ENCODE results near the gene CELA2A.
"Not testable (repeated sequence)": the region's sequence is repeated elsewhere in the genome, so short reads cannot be mapped to it uniquely, and the experiment has no call there.

Gene CELA2A

GRCh38 chr1:15425521-15425920, 31.0 kb upstream of the CELA2A start:
- Histone ChIP-seq H3K4me1 (ENCODE audit: control insufficient read depth, insufficient read depth, low read length, poor library complexity, severe bottlenecking) (peaks cover 16% of the 10 kb centered on the region), H3K36me3 (ENCODE audit: control insufficient read depth, insufficient read depth, low read length) (peaks cover 5% of the 10 kb centered on the region), H3K27ac (ENCODE audit: low read depth, low read length, severe bottlenecking) (no peak overlapping the region), H3K9me3 (ENCODE audit: control insufficient read depth, low read length) (peaks cover 4% of the 10 kb centered on the region), H3K4me3 (ENCODE audit: extremely low read depth, insufficient read depth, low read length, poor library complexity, severe bottlenecking) (no peak overlapping the region)
- WGBS, 2 experiments (ENCODE audit: insufficient coverage in 2 of 2) = 91 to 96% methylated on average over 8 to 10 of the region's 10 CpGs

- 74 to 97% methylated on average over 3 to 5 of the region's 6 CpGs for WGBS, 2 experiments (ENCODE audit: insufficient coverage in 2 of 2)
- H3K9me3 ChIP-seq (ENCODE audit: control insufficient read depth, low read length) = peaks cover under 1% of the 10 kb centered on the region
These were observed 30.6 kb upstream of the CELA2A start for GRCh38 chr1:15425958-15426357.

GRCh38 chr1:15426492-15427279, 29.8 kb upstream of the CELA2A start:
- WGBS, 2 experiments (ENCODE audit: insufficient coverage in 2 of 2) = 88 to 91% methylated on average over 22 to 26 of the region's 30 CpGs
- Histone ChIP-seq H3K9me3 (ENCODE audit: control insufficient read depth, low read length) (no peaks in the 10 kb centered on the region), H3K36me3 (ENCODE audit: control insufficient read depth, insufficient read depth, low read length) (peaks cover 5% of the 10 kb centered on the region), H3K27ac (ENCODE audit: low read depth, low read length, severe bottlenecking) (no peak overlapping the region), H3K4me3 (ENCODE audit: extremely low read depth, insufficient read depth, low read length, poor library complexity, severe bottlenecking) (no peak overlapping the region), H3K4me1 (ENCODE audit: control insufficient read depth, insufficient read depth, low read length, poor library complexity, severe bottlenecking) (peaks cover 13% of the 10 kb centered on the region)

More at GRCh38 chr1:15425958-15426357, 30.6 kb upstream of the CELA2A start:
- no peak overlapping the region for H3K4me3 ChIP-seq (ENCODE audit: extremely low read depth, insufficient read depth, low read length, poor library complexity, severe bottlenecking)
- no peak overlapping the region for H3K27ac ChIP-seq (ENCODE audit: low read depth, low read length, severe bottlenecking)
- peaks cover 16% of the 10 kb centered on the region for H3K4me1 ChIP-seq (ENCODE audit: control insufficient read depth, insufficient read depth, low read length, poor library complexity, severe bottlenecking)
- H3K36me3 ChIP-seq (ENCODE audit: control insufficient read depth, insufficient read depth, low read length) = peaks cover 5% of the 10 kb centered on the region

GRCh38 chr1:15427280-15427666, 29.3 kb upstream of the CELA2A start:
- H3K27ac ChIP-seq (ENCODE audit: low read depth, low read length, severe bottlenecking) = no peak overlapping the region
- peaks cover 13% of the 10 kb centered on the region for H3K4me1 ChIP-seq (ENCODE audit: control insufficient read depth, insufficient read depth, low read length, poor library complexity, severe bottlenecking)
- no peaks in the 10 kb centered on the region for H3K9me3 ChIP-seq (ENCODE audit: control insufficient read depth, low read length)
- no peak overlapping the region for H3K4me3 ChIP-seq (ENCODE audit: extremely low read depth, insufficient read depth, low read length, poor library complexity, severe bottlenecking)
- 82 to 88% methylated on average over 4 to 5 of the region's 6 CpGs for WGBS, 2 experiments (ENCODE audit: insufficient coverage in 2 of 2)
- peaks cover 5% of the 10 kb centered on the region for H3K36me3 ChIP-seq (ENCODE audit: control insufficient read depth, insufficient read depth, low read length)

- H3K4me3 ChIP-seq (ENCODE audit: extremely low read depth, insufficient read depth, low read length, poor library complexity, severe bottlenecking); H3K9me3 ChIP-seq (ENCODE audit: control insufficient read depth, low read length); H3K36me3 ChIP-seq (ENCODE audit: control insufficient read depth, insufficient read depth, low read length); H3K27ac ChIP-seq (ENCODE audit: low read depth, low read length, severe bottlenecking): not testable (repeated sequence)
- H3K4me1 ChIP-seq (ENCODE audit: control insufficient read depth, insufficient read depth, low read length, poor library complexity, severe bottlenecking) = peaks cover 13% of the 10 kb centered on the region
- WGBS, 2 experiments (ENCODE audit: insufficient coverage in 2 of 2) = 93% methylated on average over 6 to 8 of the region's 11 CpGs
These were observed 28.3 kb upstream of the CELA2A start for GRCh38 chr1:15428252-15428651.

- 87 to 92% methylated on average over 10 to 14 of the region's 18 CpGs for WGBS, 2 experiments (ENCODE audit: insufficient coverage in 2 of 2)
- peaks cover 5% of the 10 kb centered on the region for H3K36me3 ChIP-seq (ENCODE audit: control insufficient read depth, insufficient read depth, low read length)
These were observed 27.6 kb upstream of the CELA2A start for GRCh38 chr1:15428815-15429435.

GRCh38 chr1:15429701-15430149, 26.8 kb upstream of the CELA2A start:
- H3K4me1 ChIP-seq (ENCODE audit: control insufficient read depth, insufficient read depth, low read length, poor library complexity, severe bottlenecking) = peaks cover 13% of the 10 kb centered on the region
- H3K9me3 ChIP-seq (ENCODE audit: control insufficient read depth, low read length) = no peaks in the 10 kb centered on the region
- no peak overlapping the region for H3K27ac ChIP-seq (ENCODE audit: low read depth, low read length, severe bottlenecking)
- H3K4me3 ChIP-seq (ENCODE audit: extremely low read depth, insufficient read depth, low read length, poor library complexity, severe bottlenecking) = no peak overlapping the region
- 94 to 96% methylated on average over 16 to 17 of the region's 19 CpGs for WGBS, 2 experiments (ENCODE audit: insufficient coverage in 2 of 2)
- H3K36me3 ChIP-seq (ENCODE audit: control insufficient read depth, insufficient read depth, low read length) = peaks cover 5% of the 10 kb centered on the region

More at GRCh38 chr1:15428815-15429435, 27.6 kb upstream of the CELA2A start:
- H3K9me3 ChIP-seq (ENCODE audit: control insufficient read depth, low read length) = no peaks in the 10 kb centered on the region
- peaks cover 13% of the 10 kb centered on the region for H3K4me1 ChIP-seq (ENCODE audit: control insufficient read depth, insufficient read depth, low read length, poor library complexity, severe bottlenecking)
- no peak overlapping the region for H3K27ac ChIP-seq (ENCODE audit: low read depth, low read length, severe bottlenecking)
- H3K4me3 ChIP-seq (ENCODE audit: extremely low read depth, insufficient read depth, low read length, poor library complexity, severe bottlenecking) = no peak overlapping the region

GRCh38 chr1:15430787-15431570, 25.6 kb upstream of the CELA2A start:
- H3K27ac ChIP-seq (ENCODE audit: low read depth, low read length, severe bottlenecking) = no peak overlapping the region
- no peak overlapping the region for H3K4me3 ChIP-seq (ENCODE audit: extremely low read depth, insufficient read depth, low read length, poor library complexity, severe bottlenecking)
- H3K9me3 ChIP-seq (ENCODE audit: control insufficient read depth, low read length) = no peaks in the 10 kb centered on the region
- WGBS, 2 experiments (ENCODE audit: insufficient coverage in 2 of 2) = 60 to 71% methylated on average over 11 to 16 of the region's 19 CpGs
- H3K4me1 ChIP-seq (ENCODE audit: control insufficient read depth, insufficient read depth, low read length, poor library complexity, severe bottlenecking) = peaks cover 13% of the 10 kb centered on the region
- peaks cover 2% of the 10 kb centered on the region for H3K36me3 ChIP-seq (ENCODE audit: control insufficient read depth, insufficient read depth, low read length)

- Histone ChIP-seq H3K9me3 (ENCODE audit: control insufficient read depth, low read length) (no peaks in the 10 kb centered on the region), H3K36me3 (ENCODE audit: control insufficient read depth, insufficient read depth, low read length) (no peaks in the 10 kb centered on the region), H3K27ac (ENCODE audit: low read depth, low read length, severe bottlenecking) (no peak overlapping the region), H3K4me3 (ENCODE audit: extremely low read depth, insufficient read depth, low read length, poor library complexity, severe bottlenecking) (no peak overlapping the region), H3K4me1 (ENCODE audit: control insufficient read depth, insufficient read depth, low read length, poor library complexity, severe bottlenecking) (peaks cover 7% of the 10 kb centered on the region)
- 100% methylated on average over 1 of the region's 4 CpGs for WGBS, 2 experiments (ENCODE audit: insufficient coverage in 2 of 2)
These were observed 25.0 kb upstream of the CELA2A start for GRCh38 chr1:15431571-15431948.

- WGBS, 2 experiments (ENCODE audit: insufficient coverage in 2 of 2) = 89 to 91% methylated on average over 7 to 9 of the region's 9 CpGs
- no peaks in the 10 kb centered on the region for H3K4me1 ChIP-seq (ENCODE audit: control insufficient read depth, insufficient read depth, low read length, poor library complexity, severe bottlenecking)
- no peak overlapping the region for H3K4me3 ChIP-seq (ENCODE audit: extremely low read depth, insufficient read depth, low read length, poor library complexity, severe bottlenecking)
- no peak overlapping the region for H3K27ac ChIP-seq (ENCODE audit: low read depth, low read length, severe bottlenecking)
- no peaks in the 10 kb centered on the region for H3K9me3 ChIP-seq (ENCODE audit: control insufficient read depth, low read length)
- no peaks in the 10 kb centered on the region for H3K36me3 ChIP-seq (ENCODE audit: control insufficient read depth, insufficient read depth, low read length)
These were observed 24.2 kb upstream of the CELA2A start for GRCh38 chr1:15432324-15432723.
